ENCODE data around the gene SCAMP3.
A peak's percentile ranks its signal among the peaks of the same experiment; 100 is the strongest.
"Not testable (repeated sequence)": the region's sequence is repeated elsewhere in the genome, so short reads cannot be mapped to it uniquely, and the experiment has no call there.

SCAMP3 gene

GRCh38 chr1:155261852-155262673 lies at the start of gene SCAMP3:
SCAMP3 (minus strand) TSS chr1:155262360; CDS start chr1:155262151, 209 bp downstream.
- DNase-seq: peak; percentile 94 to 99 (median 96)

DNA sequence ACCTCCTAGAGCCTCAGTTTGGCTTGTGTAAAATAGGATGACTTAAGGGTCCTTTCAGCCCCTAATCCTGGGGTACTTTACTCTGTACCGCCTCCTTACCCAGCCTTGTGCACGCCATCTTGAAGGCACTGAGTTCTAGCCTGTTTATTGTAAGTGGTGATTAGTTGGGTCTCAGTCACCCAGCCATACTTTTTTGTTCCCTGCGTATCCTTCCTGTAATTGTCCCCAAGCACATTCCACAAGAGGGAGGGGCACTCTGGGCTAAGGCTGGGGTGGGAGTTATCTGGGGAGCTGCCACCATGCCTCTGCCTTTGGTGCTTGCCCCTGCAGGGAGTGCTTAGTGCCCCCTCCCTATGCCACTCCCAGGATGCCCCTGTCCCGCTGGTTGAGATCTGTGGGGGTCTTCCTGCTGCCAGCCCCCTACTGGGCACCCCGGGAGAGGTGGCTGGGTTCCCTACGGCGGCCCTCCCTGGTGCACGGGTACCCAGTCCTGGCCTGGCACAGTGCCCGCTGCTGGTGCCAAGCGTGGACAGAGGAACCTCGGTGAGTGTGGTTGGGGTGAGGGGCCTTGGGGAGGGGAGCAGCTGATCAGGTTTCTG lies 47.4 kb upstream of the SCAMP3 start:
- intact Hi-C loops (cut with DNase I): no loop called here
- DNase-seq: peak in 3 of 10 donors; percentile 72 to 87 (median 80)

More at GRCh38 chr1:155261852-155262673, at the start of gene SCAMP3:
- intact Hi-C loops (cut with DNase I): loop anchor here (1.0 kb wide), 1 partner anchor 10 kb away; no protein-coding TSS in a partner anchor

DNA sequence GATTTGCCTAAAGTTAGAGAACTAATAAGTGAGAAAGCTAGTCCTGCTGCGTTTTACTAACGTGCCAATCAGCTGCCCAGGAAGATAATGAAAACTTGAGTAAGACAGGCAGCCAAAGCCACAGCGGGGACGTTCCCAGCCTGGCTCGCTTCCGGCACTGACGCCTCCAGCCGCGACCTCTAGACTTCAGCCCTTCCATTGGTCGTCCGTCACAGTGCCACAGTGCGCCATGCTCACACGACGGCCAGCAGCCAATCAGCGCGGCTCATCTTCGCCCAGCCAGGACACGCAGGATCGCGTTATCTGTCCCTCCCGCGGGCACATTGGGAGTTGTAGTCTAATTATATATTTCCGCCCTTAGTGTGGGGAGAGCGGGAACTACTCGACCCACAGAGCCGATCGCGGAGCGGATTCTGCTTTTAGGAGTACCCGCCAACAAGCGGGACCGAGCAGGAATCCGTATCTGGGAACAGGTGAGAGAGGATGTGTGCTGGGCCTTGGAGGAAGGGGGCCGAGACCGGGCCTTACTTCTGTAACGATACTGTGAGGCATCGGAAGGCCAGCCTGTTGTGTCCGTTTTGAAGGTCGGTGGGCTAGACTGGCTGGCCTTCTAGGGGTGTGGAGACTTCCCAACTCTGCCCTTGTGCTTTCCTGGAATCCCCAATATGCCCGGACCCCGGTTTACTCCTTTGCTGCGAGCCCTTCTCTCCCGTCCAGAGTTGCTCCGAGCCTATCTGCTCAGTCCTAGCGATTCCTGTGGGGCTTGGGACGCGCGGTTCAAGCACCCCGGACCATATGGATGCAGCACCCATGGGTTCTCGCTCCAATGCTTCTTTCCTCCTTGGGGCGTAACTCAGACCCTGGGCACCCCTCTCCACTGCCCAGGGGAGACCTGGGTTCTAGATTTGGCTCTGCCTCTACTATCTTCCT lies 46.6 kb upstream of the SCAMP3 start, which contains the start of gene FDPS:
FDPS (plus strand) TSS at position 374 of the 930 bp plus-strand sequence. CDS start 924 bp downstream, outside the sequence.
- DNase-seq: peak; percentile 99 to 100 (median 100)
- intact Hi-C loops (cut with DNase I): no loop called here

DNA sequence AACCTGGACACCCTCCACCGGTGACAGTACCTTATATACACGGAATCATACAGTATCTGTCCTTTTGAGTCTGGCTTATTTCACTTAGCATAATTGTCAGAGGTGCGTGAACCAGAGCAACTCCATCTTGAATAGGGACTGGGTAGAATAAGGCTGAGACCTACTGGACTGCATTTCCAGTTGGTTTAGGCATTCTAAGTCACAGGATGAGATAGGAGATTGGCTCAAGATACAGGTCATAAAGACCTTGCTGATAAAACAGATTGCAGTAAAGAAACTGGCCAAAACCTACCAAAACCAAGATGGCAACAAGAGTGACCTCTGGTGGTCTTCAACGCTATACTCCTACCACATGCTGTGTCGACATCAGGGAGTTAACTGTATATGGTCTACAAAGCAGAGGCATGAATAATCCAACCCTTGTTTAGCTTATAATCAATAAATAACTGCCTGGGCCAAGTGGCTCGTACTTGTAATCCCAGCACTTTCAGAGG lies 45.1 kb upstream of the SCAMP3 start:
- intact Hi-C loops (cut with DNase I): no loop called here
- DNase-seq: no peak

DNA sequence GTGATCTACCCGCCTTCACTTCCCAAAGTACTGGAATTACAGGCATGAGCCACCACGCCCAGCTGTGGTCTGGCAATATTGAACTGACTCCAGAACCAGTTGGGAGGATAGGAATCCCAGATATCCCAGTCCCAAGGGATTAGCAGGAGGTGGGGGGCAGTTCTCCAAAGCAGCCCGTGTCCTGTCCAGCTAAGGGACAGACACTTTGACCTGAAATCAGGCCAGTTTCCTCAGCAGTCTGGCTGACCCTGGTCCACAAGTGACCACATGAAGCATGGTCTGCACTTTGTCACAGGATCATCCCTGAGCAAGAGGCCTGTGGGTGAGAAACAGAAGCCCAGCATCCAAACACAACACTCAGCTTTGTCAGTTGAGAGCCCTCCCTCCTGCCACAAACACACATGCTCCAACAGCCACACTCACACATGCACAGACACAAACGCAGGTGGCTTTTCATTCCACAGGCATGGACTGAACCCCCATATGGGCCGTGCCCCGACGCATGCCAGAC lies 43.8 kb upstream of the SCAMP3 start:
- DNase-seq: peak in 2 of 10 donors; percentile 37 to 54
- intact Hi-C loops (cut with DNase I): no loop called here

DNA sequence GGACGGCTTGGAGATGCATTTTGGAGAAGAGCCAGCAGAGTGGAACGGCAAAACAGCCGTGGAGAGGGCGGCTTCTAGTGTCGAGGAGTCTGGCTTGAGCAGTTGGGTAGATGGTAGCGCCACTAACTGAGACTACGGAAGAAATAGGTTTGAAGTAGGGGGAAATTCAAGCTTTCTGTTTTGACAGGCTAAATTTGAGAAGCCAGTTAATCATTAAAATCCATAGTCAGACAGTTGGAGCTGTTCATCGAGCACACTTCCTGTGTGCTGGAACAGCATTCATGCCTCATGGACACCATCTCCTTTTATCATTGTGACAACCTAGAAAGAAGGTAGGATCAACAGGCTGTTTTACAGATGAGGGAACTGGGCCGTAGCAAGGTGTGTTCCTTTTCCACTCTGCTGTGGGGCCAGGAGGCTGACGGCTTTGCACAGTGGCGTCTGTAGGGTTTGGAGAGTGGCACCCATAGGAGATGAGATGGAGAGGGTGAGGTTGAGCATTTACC lies 42.5 kb upstream of the SCAMP3 start:
- intact Hi-C loops (cut with DNase I): no loop called here
- DNase-seq: peak in 3 of 10 donors; percentile 9 to 34 (median 30)

GRCh38 chr1:155301342-155301841 lies 39.2 kb upstream of the SCAMP3 start, which contains the start of gene PKLR:
PKLR (minus strand) TSS chr1:155301438; CDS start chr1:155301395, 43 bp downstream.
- DNase-seq: peak in 1 of 10 donors; percentile 34
- intact Hi-C loops (cut with DNase I): no loop called here

GRCh38 chr1:155300553-155301329 lies 38.6 kb upstream of the SCAMP3 start:
- intact Hi-C loops (cut with DNase I): no loop called here
- DNase-seq: peak in 2 of 10 donors; percentile 40 to 43

GRCh38 chr1:155300024-155300423 lies 37.9 kb upstream of the SCAMP3 start:
- intact Hi-C loops (cut with DNase I): no loop called here
- peak in 2 of 10 donors; percentile 25 to 39 for DNase-seq

GRCh38 chr1:155297384-155297783 lies 35.2 kb upstream of the SCAMP3 start:
- peak in 1 of 10 donors; percentile 6 for DNase-seq
- intact Hi-C loops (cut with DNase I): no loop called here

- DNase-seq: no peak
- intact Hi-C loops (cut with DNase I): no loop called here
Observed at GRCh38 chr1:155296661-155297060, 34.5 kb upstream of the SCAMP3 start.

DNA sequence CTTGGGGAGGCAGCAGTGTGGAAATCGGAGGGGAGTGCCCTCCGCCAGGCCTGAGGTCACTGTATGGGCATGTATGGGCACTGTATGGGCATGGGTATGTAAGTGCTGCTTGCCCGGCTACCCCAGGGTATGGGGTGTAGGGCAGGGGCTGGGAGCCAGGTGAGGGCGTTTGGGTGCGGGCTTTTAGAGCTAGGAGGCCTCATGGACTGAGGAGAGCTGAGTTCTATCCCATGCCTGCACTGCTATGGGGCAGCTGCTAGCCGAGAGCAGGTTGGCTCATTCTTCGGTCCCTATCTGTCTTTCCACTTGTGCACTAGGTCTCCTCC lies 33.7 kb upstream of the SCAMP3 start:
- intact Hi-C loops (cut with DNase I): no loop called here
- peak in 1 of 10 donors; percentile 56 for DNase-seq

DNA sequence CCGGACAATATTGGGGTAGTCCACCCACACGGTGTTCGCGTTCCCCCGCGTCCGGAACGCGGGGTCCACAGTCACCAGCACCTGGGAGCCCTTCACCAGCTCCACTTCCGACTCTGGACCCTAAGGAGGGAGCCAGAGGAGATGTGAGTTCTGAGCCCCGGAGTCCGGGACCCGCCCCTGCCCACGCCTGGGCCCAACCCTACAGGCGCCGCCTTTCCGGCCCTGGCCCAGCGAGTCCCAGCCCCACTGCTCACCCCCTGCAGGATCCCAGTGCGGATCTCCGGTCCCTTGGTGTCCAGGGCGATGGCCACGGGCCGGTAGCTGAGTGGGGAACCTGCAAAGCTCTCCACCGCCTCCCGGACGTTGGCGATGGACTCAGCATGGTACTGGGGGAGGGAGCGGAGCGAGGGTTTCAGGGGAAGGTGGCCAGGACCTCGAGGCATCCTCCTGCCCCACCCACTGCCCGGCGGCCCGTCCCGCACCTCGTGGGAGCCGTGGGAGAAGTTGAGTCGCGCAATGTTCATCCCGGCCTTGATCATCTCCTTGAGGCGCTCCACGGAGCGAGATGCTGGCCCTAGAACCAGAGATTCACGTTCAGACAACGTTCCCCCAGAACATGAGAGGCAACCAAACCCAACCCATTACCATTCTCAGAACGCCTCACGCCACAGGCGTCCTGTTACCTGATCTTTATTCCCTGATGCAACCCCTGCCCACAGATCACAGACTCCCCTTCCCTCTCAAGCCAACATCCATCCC lies 33.2 kb upstream of the SCAMP3 start:
- intact Hi-C loops (cut with DNase I): no loop called here
- peak in 1 of 10 donors; percentile 75 for DNase-seq

DNA sequence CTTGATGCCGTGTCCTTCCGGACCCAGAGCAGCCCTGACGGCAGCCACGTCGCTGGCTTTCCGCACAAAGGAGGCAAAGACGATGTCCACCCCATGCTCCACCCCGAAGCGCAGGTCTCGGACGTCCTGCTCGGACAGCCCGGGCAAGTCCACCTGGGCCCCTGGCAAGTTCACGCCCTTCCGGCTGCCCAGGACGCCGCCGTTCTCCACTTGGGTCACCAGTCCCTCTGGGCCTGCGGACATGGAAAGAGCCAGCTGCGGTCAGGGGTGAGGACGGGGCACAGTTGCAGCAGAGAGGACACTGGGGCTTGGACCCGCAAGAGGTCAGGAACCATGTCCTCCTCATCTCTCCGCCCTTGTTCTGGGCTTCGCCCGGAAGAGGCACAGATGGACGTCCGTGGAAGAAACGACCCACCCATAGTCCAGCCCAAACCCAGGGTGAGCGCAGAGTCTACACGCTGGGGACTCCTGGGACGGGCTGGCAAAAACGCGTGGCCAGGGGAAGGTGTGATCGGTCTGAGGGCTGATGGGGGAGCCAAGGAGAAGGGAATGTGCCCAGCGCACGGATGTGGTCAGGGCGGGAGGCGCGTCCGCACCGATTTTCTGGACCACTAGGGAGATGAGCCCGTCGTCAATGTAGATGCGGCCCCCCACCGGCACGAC lies 32.5 kb upstream of the SCAMP3 start:
- DNase-seq: peak in 2 of 10 donors; percentile 80
- intact Hi-C loops (cut with DNase I): no loop called here

GRCh38 chr1:155293086-155293749 lies 31.1 kb upstream of the SCAMP3 start:
- DNase-seq: peak in 1 of 10 donors; percentile 59
- intact Hi-C loops (cut with DNase I): no loop called here

DNA sequence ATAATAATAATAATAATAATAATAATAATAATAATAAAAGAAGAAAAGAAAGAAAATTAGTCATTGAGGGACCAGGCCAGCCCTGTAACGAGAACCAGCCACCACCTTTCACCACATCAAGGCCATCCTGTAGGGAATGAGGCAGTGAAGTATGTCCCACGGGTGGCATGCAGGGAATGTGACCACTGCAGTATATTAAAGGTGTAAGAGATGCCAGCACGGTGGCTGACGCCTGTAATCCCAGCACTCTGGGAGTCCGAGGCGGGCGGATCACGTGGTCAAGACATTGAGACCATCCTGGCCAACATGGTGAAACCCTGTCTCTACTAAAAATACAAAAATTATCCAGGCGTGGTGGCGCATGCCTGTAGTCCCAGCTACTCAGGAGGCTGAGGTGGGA lies 28.8 kb upstream of the SCAMP3 start:
- intact Hi-C loops (cut with DNase I): not testable (repeated sequence)
- DNase-seq: peak in 1 of 10 donors; percentile 61

- intact Hi-C loops (cut with DNase I): no loop called here
- peak in 2 of 10 donors; percentile 55 to 72 for DNase-seq
Observed at GRCh38 chr1:155287987-155288543, 25.9 kb upstream of the SCAMP3 start.

Data from posterior cingulate gyrus (tissue), 11 donors.